Gastrocnemius medialis (tissue), 4 donors: ENCODE results near the gene CCDC180. TPM values are rescaled to one million over a fixed set of nuclear protein-coding genes. Genes with fewer than 3 reads are reported as not detected.
"Not testable (repeated sequence)": the region's sequence is repeated elsewhere in the genome, so short reads cannot be mapped to it uniquely, and the experiment has no call there.

ENCODE experiments used
- ATAC-seq, 2 donors: fragments of 150-250 bp; one replicate each; pipeline ENCODE4 v1.9.1; 2016
- DNase-seq, 2 donors: peaks; one replicate each; pipeline ENCODE4 v3.0.0-alpha.2; 2019
- H3K27ac ChIP-seq, 4 donors: fragments of 200-600 bp; sonication (generic); 1 replicate in 1 of 4; 2 replicates in 3 of 4; pipeline ENCODE4 v1.5.1; 2016 to 2018; ENCODE audit warnings: mild to moderate bottlenecking in 2 of 4, moderate library complexity in 1 of 4
- H3K27me3 ChIP-seq, 3 donors: fragments of 200-600 bp; sonication (generic) in 2 of 3; 1 replicate in 1 of 3; 2 replicates in 2 of 3; pipeline versions ENCODE4 v1.5.1 to v1.6.0; 2016 to 2019; ENCODE audit warnings: mild to moderate bottlenecking in 1 of 3, moderate library complexity in 1 of 3
- H3K36me3 ChIP-seq, 2 donors: fragments of 200-600 bp; sonication (generic) in 1 of 2; one replicate each; pipeline ENCODE4 v1.5.1; 2017 to 2018
- H3K4me1 ChIP-seq, 2 donors: fragments of 200-600 bp; sonication (generic) in 1 of 2; one replicate each; pipeline ENCODE4 v1.5.1; 2016 to 2017; ENCODE audit warnings: mild to moderate bottlenecking in 2 of 2
- H3K4me3 ChIP-seq, 4 donors: fragments of 200-600 bp; sonication (generic) in 3 of 4; 1 replicate in 1 of 4; 2 replicates in 3 of 4; pipeline ENCODE4 v1.5.1; 2016 to 2019; ENCODE audit warnings: mild to moderate bottlenecking in 2 of 4
- H3K9me3 ChIP-seq, 3 donors: fragments of 200-600 bp; sonication (generic) in 2 of 3; 1 replicate in 1 of 3; 2 replicates in 2 of 3; pipeline ENCODE4 v1.5.1; 2016 to 2019
- CTCF ChIP-seq, 5 experiments: fragments of 450-650 bp in 3 of 5; fragments of 200-600 bp in 2 of 5; sonication (generic) in 2 of 5; IDR thresholded peaks in 4 of 5; conservative IDR thresholded peaks in 1 of 5; 1 replicate in 4 of 5; 2 replicates in 1 of 5; pipeline ENCODE4 v1.5.1; 2016 to 2019; ENCODE audit warnings: antibody characterized with exemption in 5 of 5, mild to moderate bottlenecking in 3 of 5, moderate library complexity in 3 of 5
- POLR2A ChIP-seq, 2 donors: fragments of 450-650 bp; IDR thresholded peaks; one replicate each; pipeline ENCODE4 v1.6.1; 2017; ENCODE audit warnings: antibody characterized with exemption in 2 of 2, mild to moderate bottlenecking in 2 of 2, moderate library complexity in 2 of 2
- in situ Hi-C, 4 donors: fragments of 200-750 bp; cut with MboI; loops; one replicate each; pipeline versions ENCODE4 v1.15.0 to v1.8.0; 2017; ENCODE audit warnings: low sequenced_read_pairs in 4 of 4
- intact Hi-C: fragments of 100-400 bp; cut with DNase I; formaldehyde crosslinking; loops from one replicate; pipeline ENCODE4 v1.15.1; 2023; ENCODE audit warnings: low total_unique reads
- total RNA-seq, 4 donors: library from RNA; depleted of rRNA; stranded (reverse); fragments of >200 nt; gene quantifications; one replicate each; pipeline versions ENCODE4 v1.1.0 to v1.2.3, GENCODE V29; 2016

The CCDC180 gene
- total RNA-seq, 4 donors from 2014 or later, result 0.24 to 2.7 (median 1.9) TPM

- Histone ChIP-seq H3K4me1 (no peaks in the 10 kb centered on the region), H3K9me3 (peaks cover 0 to 11% (median 0%) of the 10 kb centered on the region in 3 donors), H3K27ac (no peak overlapping the region), H3K4me3 (no peak overlapping the region), H3K36me3 (peaks cover 0 to 4% of the 10 kb centered on the region in 2 donors), H3K27me3 (no peaks in the 10 kb centered on the region)
- intact Hi-C loops, result no loop called here
- no peak for TF ChIP-seq CTCF (IDR thresholded peaks at IDR 0.05 in 4 of 5, conservative IDR thresholded peaks at IDR 0.05 in 1 of 5)
- no peak for TF ChIP-seq POLR2A (IDR thresholded peaks at IDR 0.05)
- in situ Hi-C loops, result no loop called here
- DNase-seq (no peak), ATAC-seq (no peak)
These were observed 25.5 kb downstream of the CCDC180 start for GRCh38 chr9:97332993-97333392.

- intact Hi-C loops, H3K4me1 ChIP-seq, H3K36me3 ChIP-seq, ATAC-seq, in situ Hi-C loops, H3K4me3 ChIP-seq, H3K27me3 ChIP-seq, H3K27ac ChIP-seq, DNase-seq: not testable (repeated sequence)
- H3K9me3 ChIP-seq, result peaks cover 0 to 11% (median 0%) of the 10 kb centered on the region in 3 donors
These were observed 28.2 kb downstream of the CCDC180 start for GRCh38 chr9:97335622-97336021.

GRCh38 chr9:97348871-97349270 is 41.4 kb downstream of the CCDC180 start:
- in situ Hi-C loops, result no loop called here
- TF ChIP-seq POLR2A (IDR thresholded peaks at IDR 0.05) (no peak), CTCF (IDR thresholded peaks at IDR 0.05 in 4 of 5, conservative IDR thresholded peaks at IDR 0.05 in 1 of 5) (no peak)
- Histone ChIP-seq H3K27ac (no peak overlapping the region), H3K4me3 (no peak overlapping the region), H3K36me3 (peaks cover 0 to 2% of the 10 kb centered on the region in 2 donors), H3K4me1 (no peaks in the 10 kb centered on the region), H3K9me3 (no peaks in the 10 kb centered on the region), H3K27me3 (no peaks in the 10 kb centered on the region)
- no peak for DNase-seq
- ATAC-seq, result no peak
- intact Hi-C loops, result no loop called here

- in situ Hi-C loops (no loop called here), intact Hi-C loops (no loop called here)
- Histone ChIP-seq H3K9me3 (no peaks in the 10 kb centered on the region), H3K27me3 (no peaks in the 10 kb centered on the region), H3K4me1 (no peaks in the 10 kb centered on the region), H3K4me3 (no peak overlapping the region), H3K27ac (no peak overlapping the region), H3K36me3 (no peaks in the 10 kb centered on the region)
- no peak for TF ChIP-seq POLR2A (IDR thresholded peaks at IDR 0.05)
- no peak for ATAC-seq
- DNase-seq, result no peak
These were observed 41.9 kb downstream of the CCDC180 start for GRCh38 chr9:97349400-97349799.

- DNase-seq (no peak), ATAC-seq (no peak)
- peaks cover 0 to 5% of the 10 kb centered on the region in 2 donors for H3K36me3 ChIP-seq
- no peaks in the 10 kb centered on the region for H3K9me3 ChIP-seq
- no peak overlapping the region for H3K4me3 ChIP-seq
- intact Hi-C loops (no loop called here), in situ Hi-C loops (no loop called here)
- no peak overlapping the region for H3K27ac ChIP-seq
- H3K4me1 ChIP-seq, result no peaks in the 10 kb centered on the region
- no peaks in the 10 kb centered on the region for H3K27me3 ChIP-seq
- no peak for TF ChIP-seq CTCF (IDR thresholded peaks at IDR 0.05 in 4 of 5, conservative IDR thresholded peaks at IDR 0.05 in 1 of 5)
- TF ChIP-seq POLR2A (IDR thresholded peaks at IDR 0.05), result no peak
These were observed 47.2 kb downstream of the CCDC180 start for GRCh38 chr9:97354637-97355036.

- TF ChIP-seq CTCF (IDR thresholded peaks at IDR 0.05 in 4 of 5, conservative IDR thresholded peaks at IDR 0.05 in 1 of 5) (no peak), POLR2A (IDR thresholded peaks at IDR 0.05) (no peak)
- Histone ChIP-seq H3K4me1 (no peaks in the 10 kb centered on the region), H3K4me3 (no peak overlapping the region), H3K36me3 (peaks cover 0 to 10% of the 10 kb centered on the region in 2 donors), H3K27ac (no peak overlapping the region), H3K9me3 (no peaks in the 10 kb centered on the region), H3K27me3 (no peaks in the 10 kb centered on the region)
- DNase-seq (no peak), ATAC-seq (no peak)
- intact Hi-C loops, result no loop called here
- in situ Hi-C loops, result no loop called here
These were observed 49.6 kb downstream of the CCDC180 start for GRCh38 chr9:97357056-97357455.
